ENCODE data around the gene UBE2G2.

Gene UBE2G2

GRCh38 chr21:44723177-44724131 lies 78.2 kb downstream of the UBE2G2 start:
- no peak for FAIRE-seq

DNA sequence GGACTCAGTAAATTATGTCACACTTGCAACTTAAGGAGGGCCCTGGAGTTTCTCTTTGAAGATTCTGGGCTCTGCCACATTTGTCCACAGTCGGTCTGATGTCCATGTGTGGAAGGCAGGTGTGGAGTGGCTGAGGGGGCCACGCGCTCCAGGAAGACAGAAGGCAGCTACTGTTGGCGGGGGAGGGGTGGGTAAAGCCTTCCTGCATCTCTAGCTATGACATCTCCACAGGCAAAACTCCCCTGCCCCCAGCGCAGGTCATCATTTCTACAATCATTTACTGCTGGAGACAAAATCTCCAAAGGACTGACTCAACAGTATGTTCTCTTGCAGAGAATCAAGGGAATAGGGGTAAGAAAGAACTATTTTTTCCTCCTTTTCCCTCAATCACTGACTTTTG lies 78.9 kb downstream of the UBE2G2 start:
- FAIRE-seq = no peak

GRCh38 chr21:44720170-44720569 lies 81.5 kb downstream of the UBE2G2 start:
- FAIRE-seq = no peak
